Eye (tissue), 1 donor: ENCODE measurements around the gene SLCO2A1.
"Not testable (repeated sequence)": the region's sequence is repeated elsewhere in the genome, so short reads cannot be mapped to it uniquely, and the experiment has no call there.

Experiments
- DNase-seq: peaks from one replicate; pipeline ENCODE4 v3.0.0-alpha.2; 2015

SLCO2A1 gene

GRCh38 chr3:134029734-134030378, at the start of gene SLCO2A1:
Gene SLCO2A1 (minus strand): TSS chr3:134029925. CDS start chr3:134029802, 123 bp downstream.
- DNase-seq = peak; percentile 69

GRCh38 chr3:134079111-134079547, 49.4 kb upstream of the SLCO2A1 start:
- DNase-seq = no peak

DNA sequence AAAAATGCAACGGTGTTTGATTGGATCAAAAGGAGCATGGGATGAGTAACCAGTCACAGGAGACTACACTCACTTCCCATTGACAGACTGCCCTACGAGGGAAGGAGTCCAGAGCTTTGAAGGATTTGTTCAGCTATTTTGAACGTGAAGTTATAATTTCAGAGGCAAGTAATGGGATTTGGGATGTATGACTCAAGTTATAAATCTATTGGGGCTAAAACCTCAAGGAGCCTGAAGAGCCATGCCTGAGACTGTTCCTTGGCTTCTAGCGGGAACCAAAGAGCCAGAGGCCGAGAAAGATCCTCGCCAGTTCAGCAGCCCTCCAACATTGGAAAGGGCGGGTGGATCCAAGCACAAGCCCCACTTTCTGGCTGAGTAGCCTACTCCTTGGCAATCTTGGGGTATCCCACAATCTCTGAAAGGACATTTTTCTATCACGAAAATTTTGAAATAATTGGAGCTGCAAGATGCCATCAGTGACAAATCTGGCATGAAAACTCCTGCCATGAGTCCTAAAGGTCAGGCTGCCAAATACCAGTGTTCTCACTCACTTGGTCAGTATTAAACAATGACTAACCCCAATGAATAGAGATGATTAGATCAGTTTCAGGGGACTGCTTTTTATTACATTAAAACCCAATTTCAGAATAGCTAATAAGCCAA, 48.6 kb upstream of the SLCO2A1 start:
- DNase-seq = no peak

DNA sequence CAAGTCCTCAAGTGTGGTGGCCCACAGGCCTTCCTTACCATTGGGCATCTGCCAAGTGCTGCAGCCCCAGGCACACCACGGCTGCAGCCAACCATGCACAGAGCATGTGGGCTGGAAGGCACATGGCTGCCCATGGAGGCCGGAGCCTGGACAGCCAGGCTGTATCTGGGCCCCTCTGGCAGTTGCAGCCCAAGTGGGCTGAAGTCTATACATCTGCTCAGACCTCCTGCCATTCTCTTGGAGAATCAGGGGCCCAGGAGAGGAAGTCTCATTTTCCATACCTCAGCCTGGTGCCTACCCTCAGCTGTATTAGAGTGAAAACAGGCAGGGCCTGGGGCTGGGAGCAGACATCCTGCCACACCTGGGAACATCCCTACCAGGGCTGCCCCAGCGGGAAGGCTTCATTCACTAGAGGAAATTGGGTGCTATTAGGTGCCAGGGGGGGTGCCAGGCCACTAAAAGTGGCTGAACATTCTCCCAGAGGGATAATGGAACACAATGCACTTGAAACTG, 48.0 kb upstream of the SLCO2A1 start:
- DNase-seq = no peak

DNA sequence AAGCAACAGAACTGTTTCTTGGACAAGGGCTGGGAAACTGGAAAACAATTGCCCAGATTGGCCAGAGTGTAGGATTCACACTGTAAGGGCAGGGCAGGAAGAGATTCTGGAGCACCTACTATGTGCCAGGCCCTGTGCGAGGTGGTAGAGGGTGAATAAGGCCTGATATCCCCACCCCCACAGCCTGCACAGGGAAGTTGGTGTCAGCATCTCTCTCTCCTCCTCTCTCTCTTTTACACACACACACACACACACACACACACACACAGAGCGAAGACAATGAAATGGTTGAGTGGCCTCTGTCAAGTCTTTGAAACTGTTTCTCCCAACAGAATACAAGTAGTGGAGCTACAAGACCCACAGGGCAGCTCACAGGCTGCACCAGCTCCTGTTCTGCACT, 47.1 kb upstream of the SLCO2A1 start:
- no peak for DNase-seq

DNA sequence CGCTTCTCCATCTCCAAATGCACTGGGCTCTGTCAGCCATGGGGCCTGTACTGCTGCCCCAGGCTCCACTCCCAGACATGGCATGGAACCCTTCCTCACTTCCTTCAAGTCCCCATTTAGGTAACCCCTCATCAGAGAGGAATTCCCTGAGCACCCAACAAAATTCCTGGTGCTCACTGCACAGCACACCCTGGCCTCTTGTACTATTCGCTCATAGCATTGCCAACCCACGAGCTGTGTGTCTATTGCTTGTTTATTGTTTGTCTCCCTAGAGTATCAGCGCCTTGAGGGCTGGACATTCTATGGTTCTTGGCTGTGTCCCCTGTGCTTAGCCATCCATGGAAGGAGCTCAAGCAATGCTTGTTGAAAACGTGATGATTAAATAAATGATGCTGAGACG, 46.1 kb upstream of the SLCO2A1 start:
- DNase-seq = no peak

- no peak for DNase-seq
Measured at GRCh38 chr3:134075568-134075825, 45.8 kb upstream of the SLCO2A1 start.

GRCh38 chr3:134074790-134075567, 45.3 kb upstream of the SLCO2A1 start:
- DNase-seq = no peak

- DNase-seq = no peak
Measured at GRCh38 chr3:134074001-134074789, 44.5 kb upstream of the SLCO2A1 start.

DNA sequence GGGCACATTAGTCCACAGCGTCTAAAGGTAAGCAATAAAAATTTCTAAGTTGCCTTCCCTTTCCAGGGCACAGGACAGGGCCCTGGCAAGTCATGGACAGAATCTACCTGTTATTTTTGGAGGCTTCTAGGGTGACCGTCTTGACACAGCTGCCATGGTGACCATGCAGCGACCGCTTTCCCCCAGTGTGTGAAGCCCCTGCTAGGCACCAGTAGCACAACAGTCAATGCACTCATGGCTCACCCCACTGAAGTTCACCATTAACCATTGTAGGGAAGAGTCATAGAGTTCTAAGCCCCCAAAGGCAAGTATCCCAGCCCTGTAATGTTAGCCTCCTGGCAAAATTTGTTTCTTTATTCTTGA, 43.8 kb upstream of the SLCO2A1 start:
- DNase-seq = no peak

- no peak for DNase-seq
Measured at GRCh38 chr3:134072881-134073582, 43.3 kb upstream of the SLCO2A1 start.

GRCh38 chr3:134070281-134070680, 40.6 kb upstream of the SLCO2A1 start:
- not testable (repeated sequence) for DNase-seq

DNA sequence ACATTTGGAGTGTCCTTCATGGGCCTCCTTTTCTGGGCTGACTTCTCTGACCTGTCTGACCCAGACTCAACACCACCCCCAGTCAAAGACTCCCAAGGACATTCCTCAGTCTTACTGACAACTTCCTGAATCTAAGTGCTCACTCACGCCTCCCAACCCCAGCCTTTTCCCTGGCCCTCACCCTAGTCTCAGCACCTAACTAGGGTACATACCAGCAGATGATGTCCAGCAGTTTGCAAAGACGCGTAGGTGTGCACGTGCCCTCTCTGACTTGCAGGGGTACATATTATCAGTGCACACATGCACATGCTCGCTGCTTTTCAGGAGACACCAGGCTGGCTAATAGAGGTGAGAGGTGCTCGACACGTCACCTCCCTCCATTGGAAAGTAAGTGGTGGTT, 38.7 kb upstream of the SLCO2A1 start:
- no peak for DNase-seq

GRCh38 chr3:134067531-134068161, 37.9 kb upstream of the SLCO2A1 start:
- no peak for DNase-seq

DNA sequence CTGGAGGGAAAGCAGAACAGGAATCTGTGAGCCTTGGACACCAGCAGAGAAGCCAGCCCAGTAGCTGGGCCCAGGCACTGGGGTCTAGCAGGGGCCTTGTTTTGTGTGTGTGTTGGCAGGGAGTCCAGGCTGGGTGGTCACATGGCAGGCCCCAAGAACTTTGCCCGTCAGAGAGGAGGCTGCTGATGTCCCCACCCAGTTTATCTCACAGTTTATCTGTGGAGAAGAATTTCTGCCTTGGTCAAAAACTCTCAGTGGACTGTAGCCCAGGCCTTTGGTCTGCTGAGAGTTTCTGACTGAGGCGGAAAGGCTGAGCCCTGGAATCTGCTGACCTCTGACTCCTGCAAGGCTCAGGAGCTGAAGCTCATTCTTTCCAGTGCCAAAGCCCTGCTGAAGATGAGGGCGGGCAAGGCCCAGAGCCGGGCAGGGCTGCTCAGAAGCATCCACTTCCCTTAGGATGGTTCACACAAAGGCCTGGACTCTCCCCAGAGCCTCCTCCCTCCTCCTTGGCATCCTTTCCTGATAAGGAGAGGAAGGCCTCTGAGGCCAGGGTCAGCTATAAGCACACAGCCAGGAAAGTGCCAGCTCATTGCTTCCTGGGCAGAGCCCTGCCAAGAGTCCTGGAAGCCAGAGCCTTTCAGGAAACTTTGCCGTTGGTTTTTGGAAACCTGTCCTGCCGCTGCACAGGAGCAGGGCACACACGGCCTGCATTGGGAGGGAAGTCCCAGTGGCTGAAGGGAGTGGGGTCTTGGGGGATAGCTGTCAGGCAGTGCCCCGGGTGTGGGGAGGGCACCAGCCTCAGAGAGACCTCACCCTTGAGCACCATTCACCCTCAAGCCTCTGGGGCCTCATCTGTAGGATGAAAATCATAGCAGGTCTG, 37.2 kb upstream of the SLCO2A1 start:
- DNase-seq = no peak

DNA sequence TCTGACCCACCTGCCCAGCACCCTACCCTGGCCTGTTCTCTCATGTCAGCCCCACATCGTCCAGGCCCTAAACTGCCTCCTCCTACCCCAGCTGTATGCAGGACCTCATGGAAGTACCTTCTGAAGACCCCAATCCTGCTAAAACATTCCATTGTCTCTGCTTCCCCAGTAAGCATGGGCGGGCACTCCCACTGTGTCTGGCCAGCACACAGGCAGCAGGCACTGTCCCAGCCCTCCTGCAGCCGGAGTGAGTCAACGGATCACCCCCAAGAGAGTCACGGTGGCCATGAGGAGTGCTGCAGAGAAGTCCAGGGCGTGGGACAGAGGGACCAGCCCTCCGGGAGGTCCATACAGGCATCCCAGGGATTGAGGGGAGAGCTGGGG, 36.4 kb upstream of the SLCO2A1 start:
- no peak for DNase-seq

DNA sequence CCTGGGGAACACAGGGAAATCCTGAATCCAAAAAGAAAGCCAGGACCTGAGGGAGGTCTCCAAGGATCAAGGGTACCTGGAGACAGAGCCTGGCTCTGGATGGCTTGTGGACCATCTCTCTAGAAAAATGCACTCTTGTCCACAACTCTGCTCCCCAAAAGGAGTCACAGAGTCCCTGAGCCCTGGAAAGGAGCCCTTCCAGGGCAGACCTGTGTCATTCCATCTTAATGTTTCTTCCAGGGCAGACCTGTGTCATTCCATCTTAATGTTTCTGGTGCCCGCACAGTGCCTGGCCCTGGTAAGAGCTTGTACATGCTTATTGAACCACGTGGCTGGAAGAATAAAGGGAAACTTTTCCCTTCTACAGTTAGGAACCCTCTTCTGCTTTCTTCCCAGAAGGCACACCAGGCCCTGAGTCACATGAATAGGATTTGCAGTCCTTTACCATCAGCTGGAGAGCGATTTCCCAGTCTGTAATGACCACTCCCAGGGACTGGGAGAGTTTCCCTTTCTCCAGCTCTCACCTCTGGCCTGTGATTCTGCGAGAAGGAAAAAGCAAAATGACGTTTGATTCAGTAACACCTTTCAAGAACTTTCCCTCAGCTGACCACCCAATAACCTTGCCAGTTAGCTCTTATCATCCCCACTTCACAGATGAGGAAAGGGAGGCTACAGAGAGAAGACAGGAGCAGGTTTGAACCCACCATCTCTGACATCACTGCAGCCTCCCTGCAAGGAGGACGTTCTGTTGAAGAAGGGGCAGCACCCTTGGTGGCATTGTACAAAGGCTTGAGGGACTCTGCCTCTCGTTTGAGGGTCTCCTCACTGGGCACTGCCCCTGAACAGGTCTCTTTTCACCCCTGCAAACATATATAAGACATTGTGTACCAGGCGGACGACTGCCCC, 35.8 kb upstream of the SLCO2A1 start:
- DNase-seq = no peak

GRCh38 chr3:134064081-134064480, 34.4 kb upstream of the SLCO2A1 start:
- no peak for DNase-seq

- DNase-seq = no peak
Measured at GRCh38 chr3:134061401-134061800, 31.7 kb upstream of the SLCO2A1 start.
